PC-3 (cell line): ENCODE measurements around the gene TRAPPC10.
A peak's percentile ranks its signal among the peaks of the same experiment; 100 is the strongest.

ENCODE experiments used
- EZH2 ChIP-seq: fragments of 300-600 bp; sonication (generic); IDR thresholded peaks from one replicate; pipeline ENCODE4 v1.6.1; 2017; ENCODE audit warnings: antibody characterized with exemption, mild to moderate bottlenecking, low read length; ENCODE audit not compliant: unreplicated experiment
- TF ChIP-seq, protein P1 (sequence below): fragments of 300-600 bp; sonication (generic); conservative IDR thresholded peaks from 2 replicates; pipeline ENCODE4 v1.5.1; 2017; ENCODE audit warnings: antibody characterized with exemption, low read depth, mild to moderate bottlenecking, low read length

DNA sequence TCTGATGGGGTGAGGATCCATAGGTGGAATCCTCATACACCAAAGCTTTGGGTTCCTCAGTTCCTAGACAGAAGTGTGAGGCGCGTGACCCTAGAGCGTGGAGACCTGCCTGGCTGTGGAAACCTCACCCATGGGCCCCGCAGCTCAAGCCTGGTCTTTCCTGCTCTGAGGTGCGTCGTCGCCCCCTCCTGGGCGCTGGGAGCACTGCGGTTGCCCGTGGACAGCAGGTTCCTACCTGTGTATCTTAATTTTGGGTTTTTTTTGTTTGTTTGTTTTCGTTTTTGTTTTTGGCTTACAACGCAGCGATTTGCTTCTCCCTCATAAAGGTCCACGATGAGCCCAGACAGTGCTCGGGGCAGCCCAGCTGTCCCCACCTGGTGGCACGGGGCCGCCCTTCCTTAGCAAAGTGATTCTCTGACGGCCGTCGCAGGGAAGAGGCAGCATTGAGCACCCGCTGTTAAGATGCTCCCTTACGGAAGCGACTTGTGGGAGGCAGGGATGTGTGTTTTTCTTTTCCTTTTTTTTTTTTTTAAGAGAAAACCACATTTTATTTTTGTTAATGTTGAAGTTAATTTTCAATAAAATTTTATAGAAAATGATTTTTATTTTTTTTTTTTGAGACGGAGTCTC, 36.5 kb upstream of the TRAPPC10 start:
- TF ChIP-seq, protein P1, sequence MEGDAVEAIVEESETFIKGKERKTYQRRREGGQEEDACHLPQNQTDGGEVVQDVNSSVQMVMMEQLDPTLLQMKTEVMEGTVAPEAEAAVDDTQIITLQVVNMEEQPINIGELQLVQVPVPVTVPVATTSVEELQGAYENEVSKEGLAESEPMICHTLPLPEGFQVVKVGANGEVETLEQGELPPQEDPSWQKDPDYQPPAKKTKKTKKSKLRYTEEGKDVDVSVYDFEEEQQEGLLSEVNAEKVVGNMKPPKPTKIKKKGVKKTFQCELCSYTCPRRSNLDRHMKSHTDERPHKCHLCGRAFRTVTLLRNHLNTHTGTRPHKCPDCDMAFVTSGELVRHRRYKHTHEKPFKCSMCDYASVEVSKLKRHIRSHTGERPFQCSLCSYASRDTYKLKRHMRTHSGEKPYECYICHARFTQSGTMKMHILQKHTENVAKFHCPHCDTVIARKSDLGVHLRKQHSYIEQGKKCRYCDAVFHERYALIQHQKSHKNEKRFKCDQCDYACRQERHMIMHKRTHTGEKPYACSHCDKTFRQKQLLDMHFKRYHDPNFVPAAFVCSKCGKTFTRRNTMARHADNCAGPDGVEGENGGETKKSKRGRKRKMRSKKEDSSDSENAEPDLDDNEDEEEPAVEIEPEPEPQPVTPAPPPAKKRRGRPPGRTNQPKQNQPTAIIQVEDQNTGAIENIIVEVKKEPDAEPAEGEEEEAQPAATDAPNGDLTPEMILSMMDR = peak; percentile 96
- no peak for TF ChIP-seq EZH2
